ENCODE results near the gene CEBPB. TPM values are rescaled to one million over a fixed set of nuclear protein-coding genes. Genes with fewer than 3 reads are reported as not detected.
"Not testable (repeated sequence)": the region's sequence is repeated elsewhere in the genome, so short reads cannot be mapped to it uniquely, and the experiment has no call there.

The CEBPB gene
- total RNA-seq, 3 donors from 2014 or later: 32.8 to 36.6 (median 35.2) TPM

- Mint-ChIP-seq H3K27me3 (ENCODE audit: low read depth) (peaks cover 5% of the 10 kb centered on the region), H3K4me1 (ENCODE audit: low read depth) (peaks cover 16% of the 10 kb centered on the region), H3K9me3 (peaks cover 11% of the 10 kb centered on the region), H3K36me3 (ENCODE audit: insufficient read depth) (peaks cover 2% of the 10 kb centered on the region), H3K4me3 (no peak overlapping the region)
- ATAC-seq: no peak
- DNase-seq: no peak
Observed at GRCh38 chr20:50207026-50207425, 16.4 kb downstream of the CEBPB start.

GRCh38 chr20:50208085-50208491 lies 17.5 kb downstream of the CEBPB start:
- Mint-ChIP-seq H3K9me3 (peaks cover 11% of the 10 kb centered on the region), H3K4me3 (no peak overlapping the region), H3K36me3 (ENCODE audit: insufficient read depth) (peaks cover 2% of the 10 kb centered on the region), H3K27me3 (ENCODE audit: low read depth) (peaks cover 7% of the 10 kb centered on the region), H3K4me1 (ENCODE audit: low read depth) (peaks cover 10% of the 10 kb centered on the region)
- no peak for DNase-seq
- ATAC-seq: no peak

GRCh38 chr20:50208815-50209214 lies 18.2 kb downstream of the CEBPB start:
- peaks cover 10% of the 10 kb centered on the region for H3K4me1 Mint-ChIP-seq (ENCODE audit: low read depth)
- DNase-seq; H3K36me3 Mint-ChIP-seq (ENCODE audit: insufficient read depth); H3K9me3 Mint-ChIP-seq; H3K4me3 Mint-ChIP-seq; ATAC-seq: not testable (repeated sequence)
- H3K27me3 Mint-ChIP-seq (ENCODE audit: low read depth): peaks cover 10% of the 10 kb centered on the region

- Mint-ChIP-seq H3K9me3 (no peaks in the 10 kb centered on the region), H3K4me3 (no peak overlapping the region), H3K36me3 (ENCODE audit: insufficient read depth) (no peaks in the 10 kb centered on the region), H3K27me3 (ENCODE audit: low read depth) (peaks cover 10% of the 10 kb centered on the region), H3K4me1 (ENCODE audit: low read depth) (peaks cover 10% of the 10 kb centered on the region)
- DNase-seq (no peak), ATAC-seq (no peak)
Observed at GRCh38 chr20:50210066-50210619, 19.5 kb downstream of the CEBPB start.

- Mint-ChIP-seq H3K9me3 (no peaks in the 10 kb centered on the region), H3K4me3 (no peak overlapping the region), H3K36me3 (ENCODE audit: insufficient read depth) (no peaks in the 10 kb centered on the region), H3K27me3 (ENCODE audit: low read depth) (peaks cover 12% of the 10 kb centered on the region), H3K4me1 (ENCODE audit: low read depth) (peaks cover 10% of the 10 kb centered on the region)
- no peak for DNase-seq
- no peak for ATAC-seq
Observed at GRCh38 chr20:50211091-50211490, 20.5 kb downstream of the CEBPB start.

- H3K27me3 Mint-ChIP-seq (ENCODE audit: low read depth): peaks cover 9% of the 10 kb centered on the region
- H3K9me3 Mint-ChIP-seq: no peaks in the 10 kb centered on the region
- H3K4me3 Mint-ChIP-seq: no peak overlapping the region
- H3K4me1 Mint-ChIP-seq (ENCODE audit: low read depth): peaks cover 10% of the 10 kb centered on the region
- H3K36me3 Mint-ChIP-seq (ENCODE audit: insufficient read depth): no peaks in the 10 kb centered on the region
- ATAC-seq (no peak), DNase-seq (no peak)
Observed at GRCh38 chr20:50213531-50214106, 23.0 kb downstream of the CEBPB start.

- Mint-ChIP-seq H3K4me3 (no peak overlapping the region), H3K4me1 (ENCODE audit: low read depth) (peaks cover 10% of the 10 kb centered on the region), H3K27me3 (ENCODE audit: low read depth) (peaks cover 9% of the 10 kb centered on the region), H3K9me3 (no peaks in the 10 kb centered on the region), H3K36me3 (ENCODE audit: insufficient read depth) (no peaks in the 10 kb centered on the region)
- no peak for ATAC-seq
- no peak for DNase-seq
Observed at GRCh38 chr20:50214226-50215024, 23.8 kb downstream of the CEBPB start.

GRCh38 chr20:50215101-50215690 lies 24.6 kb downstream of the CEBPB start:
- Mint-ChIP-seq H3K27me3 (ENCODE audit: low read depth) (peaks cover 11% of the 10 kb centered on the region), H3K4me3 (no peak overlapping the region), H3K9me3 (no peaks in the 10 kb centered on the region), H3K36me3 (ENCODE audit: insufficient read depth) (no peaks in the 10 kb centered on the region), H3K4me1 (ENCODE audit: low read depth) (peaks cover 10% of the 10 kb centered on the region)
- DNase-seq (no peak), ATAC-seq (no peak)

- Mint-ChIP-seq H3K4me1 (ENCODE audit: low read depth) (peaks cover 9% of the 10 kb centered on the region), H3K9me3 (no peaks in the 10 kb centered on the region)
- no peak for DNase-seq
Observed at GRCh38 chr20:50215926-50216325, 25.3 kb downstream of the CEBPB start.

GRCh38 chr20:50216543-50217206 lies 26.0 kb downstream of the CEBPB start:
- Mint-ChIP-seq H3K4me3 (no peak overlapping the region), H3K9me3 (no peaks in the 10 kb centered on the region), H3K27me3 (ENCODE audit: low read depth) (peaks cover 11% of the 10 kb centered on the region), H3K4me1 (ENCODE audit: low read depth) (peaks cover 3% of the 10 kb centered on the region), H3K36me3 (ENCODE audit: insufficient read depth) (no peaks in the 10 kb centered on the region)
- no peak for ATAC-seq
- no peak for DNase-seq

More at GRCh38 chr20:50215926-50216325, 25.3 kb downstream of the CEBPB start:
- H3K27me3 Mint-ChIP-seq (ENCODE audit: low read depth): peaks cover 11% of the 10 kb centered on the region
- H3K4me3 Mint-ChIP-seq: no peak overlapping the region
- ATAC-seq: no peak
- H3K36me3 Mint-ChIP-seq (ENCODE audit: insufficient read depth): no peaks in the 10 kb centered on the region

GRCh38 chr20:50217207-50217949 lies 26.7 kb downstream of the CEBPB start:
- Mint-ChIP-seq H3K4me1 (ENCODE audit: low read depth) (no peaks in the 10 kb centered on the region), H3K27me3 (ENCODE audit: low read depth) (peaks cover 11% of the 10 kb centered on the region), H3K4me3 (no peak overlapping the region), H3K36me3 (ENCODE audit: insufficient read depth) (no peaks in the 10 kb centered on the region), H3K9me3 (no peaks in the 10 kb centered on the region)
- ATAC-seq (no peak), DNase-seq (no peak)

GRCh38 chr20:50218987-50219435 lies 28.4 kb downstream of the CEBPB start:
- peaks cover 5% of the 10 kb centered on the region for H3K27me3 Mint-ChIP-seq (ENCODE audit: low read depth)
- no peaks in the 10 kb centered on the region for H3K4me1 Mint-ChIP-seq (ENCODE audit: low read depth)
- H3K4me3 Mint-ChIP-seq: no peak overlapping the region
- no peaks in the 10 kb centered on the region for H3K36me3 Mint-ChIP-seq (ENCODE audit: insufficient read depth)
- no peaks in the 10 kb centered on the region for H3K9me3 Mint-ChIP-seq
- no peak for DNase-seq
- no peak for ATAC-seq

GRCh38 chr20:50219600-50219999 lies 29.0 kb downstream of the CEBPB start:
- no peaks in the 10 kb centered on the region for H3K9me3 Mint-ChIP-seq

More at GRCh38 chr20:50219600-50219999, 29.0 kb downstream of the CEBPB start:
- Mint-ChIP-seq H3K4me1 (ENCODE audit: low read depth) (no peaks in the 10 kb centered on the region), H3K4me3 (no peak overlapping the region), H3K27me3 (ENCODE audit: low read depth) (peaks cover 5% of the 10 kb centered on the region), H3K36me3 (ENCODE audit: insufficient read depth) (no peaks in the 10 kb centered on the region)
- no peak for ATAC-seq
- DNase-seq: no peak
